GM23338 (cell line): Measurements from ENCODE around the gene ZGRF1. TPM values are rescaled to one million over a fixed set of nuclear protein-coding genes. Genes with fewer than 3 reads are reported as not detected.
A peak's percentile ranks its signal among the peaks of the same experiment; 100 is the strongest.

Experiments
- ATAC-seq: fragments of 200-7000 bp; cut with Tn5 transposase; 3 replicates; pipeline ENCODE4 v1.9.1; 2020
- DNase-seq: peaks from one replicate; pipeline ENCODE4 v3.0.0-alpha.2; 2015; ENCODE audit warnings: low spot score
- H2AFZ ChIP-seq: fragments of 200-600 bp; sonication (generic); 2 replicates; pipeline ENCODE4 v1.8.0; 2016; ENCODE audit warnings: antibody characterized with exemption, mild to moderate bottlenecking, moderate library complexity
- H3F3A ChIP-seq: fragments of 200-600 bp; sonication (generic); replicated peaks from 2 replicates; pipeline ENCODE4 v1.8.0; 2017; ENCODE audit warnings: antibody characterized with exemption, mixed run types, low read depth
- H3K27ac ChIP-seq: fragments of 200-600 bp; sonication (generic); 2 replicates; pipeline ENCODE4 v1.6.1; 2016; ENCODE audit warnings: low read depth
- H3K27me3 ChIP-seq: fragments of 200-600 bp; sonication (generic); 2 replicates; pipeline ENCODE4 v1.8.0; 2016; ENCODE audit warnings: mild to moderate bottlenecking, mixed run types, moderate library complexity; ENCODE audit not compliant: insufficient read depth
- H3K36me3 ChIP-seq: fragments of 200-600 bp; sonication (generic); 2 replicates; pipeline ENCODE4 v1.8.0; 2016; ENCODE audit warnings: mild to moderate bottlenecking; ENCODE audit not compliant: insufficient read depth
- H3K4me1 ChIP-seq: fragments of 200-600 bp; sonication (generic); 2 replicates; pipeline ENCODE4 v1.8.0; 2016; ENCODE audit warnings: mild to moderate bottlenecking, moderate library complexity; ENCODE audit not compliant: insufficient read depth
- H3K4me2 ChIP-seq: fragments of 200-600 bp; sonication (generic); 2 replicates; pipeline ENCODE4 v1.7.1; 2017; ENCODE audit warnings: mixed run types
- H3K4me3 ChIP-seq: fragments of 200-600 bp; sonication (generic); 2 replicates; pipeline ENCODE4 v1.6.1; 2016; ENCODE audit warnings: mixed run types
- H3K79me2 ChIP-seq: fragments of 200-600 bp; sonication (generic); replicated peaks from 2 replicates; pipeline ENCODE4 v1.8.0; 2017; ENCODE audit warnings: mild to moderate bottlenecking; ENCODE audit not compliant: insufficient read depth
- H3K9me2 ChIP-seq: fragments of 200-600 bp; sonication (generic); 2 replicates; pipeline ENCODE4 v1.8.0; 2017; ENCODE audit not compliant: insufficient read depth
- H4K20me1 ChIP-seq: fragments of 200-600 bp; sonication (generic); replicated peaks from 2 replicates; pipeline ENCODE4 v1.8.0; 2017; ENCODE audit warnings: mild to moderate bottlenecking; ENCODE audit not compliant: insufficient read depth
- H3K27ac Mint-ChIP-seq: 2 replicates; pipeline ENCODE4 v1.8.0; 2020; ENCODE audit warnings: inconsistent platforms, mild to moderate bottlenecking, moderate library complexity, mixed read lengths
- H3K27me3 Mint-ChIP-seq: 3 replicates; pipeline ENCODE4 v1.8.0; 2022; ENCODE audit warnings: low read depth, mild to moderate bottlenecking, moderate library complexity, mixed read lengths, inconsistent platforms; ENCODE audit not compliant: insufficient read depth, poor library complexity
- H3K36me3 Mint-ChIP-seq: 3 replicates; pipeline ENCODE4 v1.8.0; 2021; ENCODE audit warnings: low read depth, mild to moderate bottlenecking, inconsistent platforms, moderate library complexity, mixed read lengths
- H3K4me1 Mint-ChIP-seq: 3 replicates; pipeline ENCODE4 v1.8.0; 2020; ENCODE audit warnings: mild to moderate bottlenecking, inconsistent platforms, mixed read lengths
- H3K4me3 Mint-ChIP-seq: 3 replicates; pipeline ENCODE4 v1.8.0; 2021; ENCODE audit warnings: moderate library complexity, mild to moderate bottlenecking, inconsistent platforms, mixed read lengths
- H3K9me3 Mint-ChIP-seq: 3 replicates; pipeline ENCODE4 v1.8.0; 2020; ENCODE audit warnings: moderate library complexity, mild to moderate bottlenecking, inconsistent platforms, mixed read lengths
- EZH2 ChIP-seq: fragments of 200-600 bp; sonication (generic); IDR thresholded peaks from one replicate; pipeline ENCODE4 v1.8.0; 2017; ENCODE audit warnings: antibody characterized with exemption, mild to moderate bottlenecking, low read depth; ENCODE audit not compliant: unreplicated experiment
- EZH2phosphoT487 ChIP-seq: fragments of 200-600 bp; sonication (generic); IDR thresholded peaks from one replicate; pipeline ENCODE4 v1.8.1; 2018; ENCODE audit warnings: antibody characterized with exemption; ENCODE audit not compliant: unreplicated experiment
- JUNB ChIP-seq: IDR thresholded peaks from one replicate; pipeline ENCODE4 v1.6.1; 2016; ENCODE audit warnings: antibody characterized with exemption; ENCODE audit not compliant: unreplicated experiment
- NANOG ChIP-seq: IDR thresholded peaks from 2 replicates; pipeline ENCODE4 v1.6.1; 2016; ENCODE audit warnings: antibody characterized with exemption, borderline replicate concordance
- STAT1 ChIP-seq: IDR thresholded peaks from one replicate; pipeline ENCODE4 v1.6.1; 2016; ENCODE audit warnings: antibody characterized with exemption; ENCODE audit not compliant: unreplicated experiment
- ZNF114 ChIP-seq: fragments of 250-450 bp; sonication (Bioruptor Pico); IDR thresholded peaks from 2 replicates; pipeline ENCODE4 v1.5.0; 2020; ENCODE audit warnings: mild to moderate bottlenecking, moderate library complexity
- ZNF331 ChIP-seq: fragments of 250-450 bp; sonication (Bioruptor Pico); IDR thresholded peaks from 2 replicates; pipeline ENCODE4 v1.5.0; 2020; ENCODE audit warnings: low read depth, mild to moderate bottlenecking, moderate library complexity
- polyA plus RNA-seq: library from polyadenylated mRNA; unstranded; fragments of >200 nt; fragmentation: Nextera tagmentation; extraction: Ambion mirVana; gene quantifications from 2 replicates; pipeline ENCODE4 v1.2.1, GENCODE V29; 2016
- total RNA-seq: library from RNA; depleted of rRNA; stranded (reverse); fragments of >200 nt; shearing (Covaris generic); gene quantifications from 2 replicates; pipeline ENCODE4 v1.2.3, GENCODE V29; 2014
- TF ChIP-seq, protein P1 (sequence below): IDR thresholded peaks from one replicate; pipeline ENCODE4 v1.6.1; 2018; ENCODE audit warnings: antibody characterized with exemption; ENCODE audit not compliant: unreplicated experiment
- TF ChIP-seq, protein P2 (sequence below): IDR thresholded peaks from 2 replicates; pipeline ENCODE4 v1.6.1; 2016; ENCODE audit warnings: antibody characterized with exemption

The ZGRF1 gene
- total and polyA plus RNA-seq, 2 experiments from 2014 or later: 41.7 to 62.6 TPM

DNA sequence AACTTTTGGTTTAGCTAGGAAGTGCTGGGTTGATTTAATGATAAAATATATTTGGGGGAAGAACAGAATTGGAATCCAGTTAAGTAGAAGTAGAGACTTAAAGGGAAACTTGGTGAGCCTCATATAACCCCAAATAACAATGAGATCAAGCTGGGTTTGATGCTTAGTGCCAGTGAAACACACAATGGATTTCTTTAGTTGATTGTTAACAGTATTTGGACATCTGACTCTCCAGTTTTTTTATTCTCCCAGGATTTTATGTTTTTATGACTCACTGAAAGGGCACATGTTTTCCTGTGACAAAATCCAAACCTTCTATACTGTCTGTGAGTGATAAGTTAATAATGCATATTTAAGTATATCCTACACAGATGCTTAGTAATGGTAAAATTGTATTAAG, 118.0 kb downstream of the ZGRF1 start:
- no peak for TF ChIP-seq JUNB
- TF ChIP-seq ZNF114 (CRISPR knock-in tag): no peak
- peak; percentile 47 for TF ChIP-seq EZH2
- no peaks in the 10 kb centered on the region for H3K79me2 ChIP-seq
- H3K27ac ChIP-seq: no peak overlapping the region
- Mint-ChIP-seq H3K36me3 (no peaks in the 10 kb centered on the region; the same call in 2 of the 3 replicates), H3K4me3 (no peak overlapping the region), H3K9me3 (peaks cover 5% of the 10 kb centered on the region; the same call in 2 of the 3 replicates), H3K4me1 (peaks cover 53% of the 10 kb centered on the region), H3K27me3 (peaks cover 99% of the 10 kb centered on the region), H3K27ac (no peak overlapping the region)
- H3K27me3 ChIP-seq: peaks cover 100% of the 10 kb centered on the region
- H3K4me3 ChIP-seq: no peak overlapping the region
- H4K20me1 ChIP-seq: peaks cover 31% of the 10 kb centered on the region
- H3F3A ChIP-seq: peaks cover 59% of the 10 kb centered on the region
- ATAC-seq (no peak), DNase-seq (no peak)
- H3K4me1 ChIP-seq: peaks cover 69% of the 10 kb centered on the region
- no peaks in the 10 kb centered on the region; the same call in 1 of the 2 replicates for H3K36me3 ChIP-seq
- H3K4me2 ChIP-seq: no peak overlapping the region
- no peak overlapping the region for H2AFZ ChIP-seq
- no peaks in the 10 kb centered on the region for H3K9me2 ChIP-seq

GRCh38 chr4:112517911-112518310, 118.8 kb downstream of the ZGRF1 start:
- Histone ChIP-seq H3K4me2 (peak overlapping the region; percentile 87), H3K27ac (no peak overlapping the region), H3K36me3 (no peaks in the 10 kb centered on the region; the same call in 1 of the 2 replicates), H3K4me3 (peak overlapping the region; percentile 60), H4K20me1 (peaks cover 35% of the 10 kb centered on the region), H3K79me2 (no peaks in the 10 kb centered on the region), H3K4me1 (peaks cover 72% of the 10 kb centered on the region), H3K27me3 (peaks cover 100% of the 10 kb centered on the region), H2AFZ (no peak overlapping the region), H3K9me2 (no peaks in the 10 kb centered on the region), H3F3A (peaks cover 56% of the 10 kb centered on the region)
- Mint-ChIP-seq H3K4me1 (peaks cover 50% of the 10 kb centered on the region), H3K4me3 (peak overlapping the region; percentile 71; the same call in 1 of the 3 replicates), H3K27me3 (peaks cover 99% of the 10 kb centered on the region), H3K36me3 (no peaks in the 10 kb centered on the region; the same call in 2 of the 3 replicates), H3K27ac (no peak overlapping the region), H3K9me3 (peaks cover 5% of the 10 kb centered on the region; the same call in 2 of the 3 replicates)
- TF ChIP-seq, protein P1, sequence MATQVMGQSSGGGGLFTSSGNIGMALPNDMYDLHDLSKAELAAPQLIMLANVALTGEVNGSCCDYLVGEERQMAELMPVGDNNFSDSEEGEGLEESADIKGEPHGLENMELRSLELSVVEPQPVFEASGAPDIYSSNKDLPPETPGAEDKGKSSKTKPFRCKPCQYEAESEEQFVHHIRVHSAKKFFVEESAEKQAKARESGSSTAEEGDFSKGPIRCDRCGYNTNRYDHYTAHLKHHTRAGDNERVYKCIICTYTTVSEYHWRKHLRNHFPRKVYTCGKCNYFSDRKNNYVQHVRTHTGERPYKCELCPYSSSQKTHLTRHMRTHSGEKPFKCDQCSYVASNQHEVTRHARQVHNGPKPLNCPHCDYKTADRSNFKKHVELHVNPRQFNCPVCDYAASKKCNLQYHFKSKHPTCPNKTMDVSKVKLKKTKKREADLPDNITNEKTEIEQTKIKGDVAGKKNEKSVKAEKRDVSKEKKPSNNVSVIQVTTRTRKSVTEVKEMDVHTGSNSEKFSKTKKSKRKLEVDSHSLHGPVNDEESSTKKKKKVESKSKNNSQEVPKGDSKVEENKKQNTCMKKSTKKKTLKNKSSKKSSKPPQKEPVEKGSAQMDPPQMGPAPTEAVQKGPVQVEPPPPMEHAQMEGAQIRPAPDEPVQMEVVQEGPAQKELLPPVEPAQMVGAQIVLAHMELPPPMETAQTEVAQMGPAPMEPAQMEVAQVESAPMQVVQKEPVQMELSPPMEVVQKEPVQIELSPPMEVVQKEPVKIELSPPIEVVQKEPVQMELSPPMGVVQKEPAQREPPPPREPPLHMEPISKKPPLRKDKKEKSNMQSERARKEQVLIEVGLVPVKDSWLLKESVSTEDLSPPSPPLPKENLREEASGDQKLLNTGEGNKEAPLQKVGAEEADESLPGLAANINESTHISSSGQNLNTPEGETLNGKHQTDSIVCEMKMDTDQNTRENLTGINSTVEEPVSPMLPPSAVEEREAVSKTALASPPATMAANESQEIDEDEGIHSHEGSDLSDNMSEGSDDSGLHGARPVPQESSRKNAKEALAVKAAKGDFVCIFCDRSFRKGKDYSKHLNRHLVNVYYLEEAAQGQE: no peak
- TF ChIP-seq ZNF114 (CRISPR knock-in tag): no peak
- TF ChIP-seq ZNF331 (CRISPR knock-in tag): no peak
- TF ChIP-seq EZH2phosphoT487: no peak
- TF ChIP-seq, protein P2, sequence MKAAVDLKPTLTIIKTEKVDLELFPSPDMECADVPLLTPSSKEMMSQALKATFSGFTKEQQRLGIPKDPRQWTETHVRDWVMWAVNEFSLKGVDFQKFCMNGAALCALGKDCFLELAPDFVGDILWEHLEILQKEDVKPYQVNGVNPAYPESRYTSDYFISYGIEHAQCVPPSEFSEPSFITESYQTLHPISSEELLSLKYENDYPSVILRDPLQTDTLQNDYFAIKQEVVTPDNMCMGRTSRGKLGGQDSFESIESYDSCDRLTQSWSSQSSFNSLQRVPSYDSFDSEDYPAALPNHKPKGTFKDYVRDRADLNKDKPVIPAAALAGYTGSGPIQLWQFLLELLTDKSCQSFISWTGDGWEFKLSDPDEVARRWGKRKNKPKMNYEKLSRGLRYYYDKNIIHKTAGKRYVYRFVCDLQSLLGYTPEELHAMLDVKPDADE: no peak
- peak; percentile 16 for TF ChIP-seq EZH2
- no peak for TF ChIP-seq NANOG
- TF ChIP-seq JUNB: no peak
- no peak for TF ChIP-seq STAT1
- ATAC-seq: no peak
- DNase-seq: no peak
